IMR-90 (cell line): ENCODE measurements around the gene TIGD1. TPM values are rescaled to one million over a fixed set of nuclear protein-coding genes. Genes with fewer than 3 reads are reported as not detected.

Source experiments
- ATAC-seq: fragments of 200-7000 bp; cut with Tn5 transposase; 2 replicates; pipeline ENCODE4 v1.9.1; 2020; ENCODE audit warnings: low read depth, mild to moderate bottlenecking, moderate library complexity
- BruUV-seq: library from RNA; stranded (reverse); fragments of 400-500 nt; replicated peaks from 2 replicates; lab custom pipeline; 2021; lab: Mats Ljungman, UMichigan
- CTCF ChIA-PET: fragments of 300-600 bp; formaldehyde crosslinking; extraction: SDS; loops from one replicate; lab custom pipeline; 2021; ENCODE audit warnings: antibody characterized with exemption; lab: Yijun Ruan, JAX
- POLR2A ChIA-PET: fragments of 300-600 bp; sonication (Branson Sonifier 250); formaldehyde crosslinking; loops from one replicate; lab custom pipeline; 2022; ENCODE audit warnings: antibody characterized with exemption; ENCODE audit not compliant: unreplicated experiment; lab: Charles Lee
- DNase-seq: peaks from one replicate; pipeline ENCODE4 v3.0.0; 2013
- H2AFZ ChIP-seq: replicated peaks from 2 replicates; pipeline ENCODE3; 2013; ENCODE audit warnings: low read length, mild to moderate bottlenecking; ENCODE audit not compliant: poor library complexity
- H2AK5ac ChIP-seq: 2 replicates; pipeline ENCODE4 v1.6.1; 2013; ENCODE audit warnings: low read depth, low read length, inconsistent platforms
- H2AK9ac ChIP-seq: replicated peaks from 2 replicates; pipeline ENCODE3; 2013; ENCODE audit warnings: mild to moderate bottlenecking, low read depth, low read length, moderate library complexity; ENCODE audit not compliant: poor library complexity
- H2BK120ac ChIP-seq: 2 replicates; pipeline ENCODE4 v1.6.1; 2013; ENCODE audit warnings: low read depth, low read length, inconsistent platforms
- H2BK15ac ChIP-seq: 3 replicates; pipeline ENCODE4 v1.6.1; 2013; ENCODE audit warnings: low read depth, low read length, inconsistent platforms
- H2BK20ac ChIP-seq: 2 replicates; pipeline ENCODE4 v1.6.1; 2013; ENCODE audit warnings: low read depth, mild to moderate bottlenecking, inconsistent platforms, low read length, moderate library complexity
- H2BK5ac ChIP-seq: 2 replicates; pipeline ENCODE4 v1.6.1; 2013; ENCODE audit warnings: mild to moderate bottlenecking, low read depth, low read length, inconsistent platforms; ENCODE audit not compliant: poor library complexity, severe bottlenecking
- H3K14ac ChIP-seq: replicated peaks from 2 replicates; pipeline ENCODE4 v1.6.1; 2013; ENCODE audit warnings: low read depth, low read length, inconsistent platforms
- H3K18ac ChIP-seq: 2 replicates; pipeline ENCODE4 v1.6.1; 2013; ENCODE audit warnings: low read depth, low read length, control low read depth
- H3K23ac ChIP-seq: 2 replicates; pipeline ENCODE4 v1.6.1; 2013; ENCODE audit warnings: low read depth, low read length, inconsistent platforms
- H3K27ac ChIP-seq: 2 replicates; pipeline ENCODE4 v1.5.1; 2013; ENCODE audit warnings: mild to moderate bottlenecking, control low read depth, low read length; ENCODE audit not compliant: insufficient read depth
- H3K27me3 ChIP-seq: 2 replicates; pipeline ENCODE4 v1.6.1; 2013; ENCODE audit warnings: low read length; ENCODE audit not compliant: control insufficient read depth, insufficient read depth
- H3K36me3 ChIP-seq: 2 replicates; pipeline ENCODE4 v1.6.1; 2013; ENCODE audit warnings: low read length, mixed read lengths; ENCODE audit not compliant: control insufficient read depth, insufficient read depth
- H3K4ac ChIP-seq: 2 replicates; pipeline ENCODE4 v1.6.1; 2013; ENCODE audit warnings: low read depth, low read length, inconsistent platforms
- H3K4me1 ChIP-seq: 2 replicates; pipeline ENCODE4 v1.6.1; 2013; ENCODE audit warnings: low read length, mixed read lengths; ENCODE audit not compliant: control insufficient read depth, insufficient read depth
- H3K4me2 ChIP-seq: 2 replicates; pipeline ENCODE4 v1.6.1; 2013; ENCODE audit warnings: low read depth, mild to moderate bottlenecking, control low read depth, low read length, moderate library complexity
- H3K4me3 ChIP-seq: 2 replicates; pipeline ENCODE4 v1.5.1; 2013; ENCODE audit warnings: low read depth, mild to moderate bottlenecking, control low read depth, low read length, moderate library complexity; ENCODE audit not compliant: insufficient read depth
- H3K56ac ChIP-seq: 2 replicates; pipeline ENCODE4 v1.6.1; 2013; ENCODE audit warnings: low read length, inconsistent platforms; ENCODE audit not compliant: insufficient read depth; ENCODE audit errors: extremely low read depth
- H3K79me1 ChIP-seq, 2 experiments: 2 replicates each; pipeline ENCODE4 v1.6.1; 2013; ENCODE audit warnings: low read length in 2 of 2, inconsistent platforms in 1 of 2, low read depth in 1 of 2
- H3K9ac ChIP-seq: 2 replicates; pipeline ENCODE4 v1.6.1; 2013; ENCODE audit warnings: low read depth, low read length, control low read depth
- H3K9me1 ChIP-seq: 2 replicates; pipeline ENCODE4 v1.6.1; 2013; ENCODE audit warnings: low read length, inconsistent platforms; ENCODE audit not compliant: insufficient read depth
- H3K9me3 ChIP-seq: 2 replicates; pipeline ENCODE4 v1.6.1; 2013; ENCODE audit warnings: low read length; ENCODE audit not compliant: control insufficient read depth, insufficient read depth
- H4K20me1 ChIP-seq: 2 replicates; pipeline ENCODE4 v1.6.1; 2013; ENCODE audit warnings: low read length, inconsistent platforms; ENCODE audit not compliant: insufficient read depth
- H4K5ac ChIP-seq: 2 replicates; pipeline ENCODE4 v1.6.1; 2013; ENCODE audit warnings: mild to moderate bottlenecking, low read depth, low read length, control low read depth
- H4K8ac ChIP-seq, 2 experiments: 2 replicates each; pipeline ENCODE4 v1.6.1; 2013; ENCODE audit warnings: low read depth in 2 of 2, low read length in 2 of 2, control low read depth in 1 of 2, inconsistent platforms in 1 of 2
- H4K91ac ChIP-seq: 2 replicates; pipeline ENCODE4 v1.6.1; 2013; ENCODE audit warnings: low read depth, low read length, inconsistent platforms; ENCODE audit not compliant: insufficient read depth
- FOS ChIP-seq: fragments of 150-350 bp; IDR thresholded peaks from 2 replicates; pipeline ENCODE4 v1.6.1; 2016; ENCODE audit warnings: low read depth, low read length
- MAFK ChIP-seq: IDR thresholded peaks from 2 replicates; pipeline ENCODE4 v1.6.1; 2012; ENCODE audit warnings: low read depth, low read length, improper control_type of control experiment
- WGBS, 2 experiments: methylation state at CpG; one replicate each; pipeline versions ENCODE4 v1.1.5 to v1.1.7; 2013; ENCODE audit warnings: missing lambda C conversion rate in 2 of 2; ENCODE audit not compliant: insufficient read length in 1 of 2; ENCODE audit errors: extremely low coverage in 2 of 2; 5-methylcytosine and 5-hydroxymethylcytosine counted together
- dilution Hi-C: fragments of 300-500 bp; cut with HindIII; formaldehyde crosslinking; loops from one replicate; pipeline ENCODE4 v1.14.3; 2018; ENCODE audit warnings: low sequenced_read_pairs; ENCODE audit not compliant: unreplicated experiment
- in situ Hi-C: fragments of 300-500 bp; cut with MboI; formaldehyde crosslinking; loops from 3 replicates; pipeline ENCODE4 v1.14.3; 2019; ENCODE audit warnings: low sequenced_read_pairs, inconsistent platforms, mixed read lengths
- intact Hi-C: fragments of 100-400 bp; cut with micrococcal nuclease; formaldehyde crosslinking; loops from 2 replicates; pipeline ENCODE4 v1.10.0; 2022
- polyA plus RNA-seq, 3 experiments: library from polyadenylated mRNA; depleted of rRNA; stranded (reverse); fragments of >200 nt; gene quantifications; 2 replicates each; pipeline ENCODE4 v1.2.3, GENCODE V29; 2012; ENCODE audit warnings: low replicate concordance in 1 of 3
- total RNA-seq: library from RNA; depleted of rRNA; stranded (reverse); fragments of >200 nt; gene quantifications from 2 replicates; pipeline ENCODE4 v1.2.3, GENCODE V29; 2012

The TIGD1 gene
- total and polyA plus RNA-seq, 2 of the 4 experiments (the other 2 are of a cell fraction), result 2.7 to 2.9 TPM

GRCh38 chr2:232577841-232578240 is 27.5 kb upstream of the TIGD1 start:
- CTCF ChIA-PET, result no interaction called here
- BruUV-seq, result no TSS peak

More at GRCh38 chr2:232577841-232578240, 27.5 kb upstream of the TIGD1 start:
- H3K14ac ChIP-seq, result no peak overlapping the region
- H3K9ac ChIP-seq, result no peak overlapping the region
- no peak overlapping the region for H2AFZ ChIP-seq
- peaks cover 6% of the 10 kb centered on the region; the same call in 1 of the 2 replicates for H3K4me1 ChIP-seq
- POLR2A ChIA-PET, result no interaction called here
- H3K9me3 ChIP-seq, result no peaks in the 10 kb centered on the region
- no peak overlapping the region for H2BK120ac ChIP-seq
- H4K5ac ChIP-seq, result no peak overlapping the region
- no peak for ATAC-seq
- TF ChIP-seq MAFK, result no peak
- no peak for TF ChIP-seq FOS
- no peaks in the 10 kb centered on the region for H4K20me1 ChIP-seq
- no peak overlapping the region for H3K4ac ChIP-seq
- H2AK5ac ChIP-seq, result no peak overlapping the region
- H3K23ac ChIP-seq, result no peak overlapping the region
- DNase-seq, result no peak
- no peak overlapping the region for H3K27ac ChIP-seq
- no peak overlapping the region for H4K8ac ChIP-seq
- dilution Hi-C loops (no loop called here), in situ Hi-C loops (no loop called here), intact Hi-C loops (no loop called here)
- H2BK5ac ChIP-seq, result no peak overlapping the region
- peaks cover 0 to 9% of the 10 kb centered on the region in 2 experiments; a peak in 1 of 4 replicates for H3K79me1 ChIP-seq
- H3K56ac ChIP-seq, result no peak overlapping the region
- H2BK15ac ChIP-seq, result no peak overlapping the region
- no peak overlapping the region for H2AK9ac ChIP-seq
- no peak overlapping the region for H2BK20ac ChIP-seq
- H4K91ac ChIP-seq, result no peak overlapping the region
- no peak overlapping the region for H3K18ac ChIP-seq
- no peak overlapping the region for H3K4me2 ChIP-seq
- no peak overlapping the region for H3K4me3 ChIP-seq
- H3K36me3 ChIP-seq, result peaks cover 6% of the 10 kb centered on the region; the same call in 1 of the 2 replicates
- H3K9me1 ChIP-seq, result peaks cover 6% of the 10 kb centered on the region; the same call in 1 of the 2 replicates
- no peaks in the 10 kb centered on the region for H3K27me3 ChIP-seq
- no CpG with 5 or more reads among the region's 2 CpGs for WGBS, 2 experiments
